ENCODE measurements around the gene TBC1D25. TPM values are rescaled to one million over a fixed set of nuclear protein-coding genes. Genes with fewer than 3 reads are reported as not detected.

TBC1D25 gene
- total RNA-seq, 1 donor from 2014 or later = 13.9 TPM

- H3K9me3 Mint-ChIP-seq = peaks cover under 1% of the 10 kb centered on the region
- no peak overlapping the region for H3K27ac Mint-ChIP-seq
- no peak for TF ChIP-seq CTCF (IDR thresholded peaks at IDR 0.05; ENCODE audit: unreplicated experiment)
- no peak overlapping the region for H3K4me3 Mint-ChIP-seq
- H3K4me1 Mint-ChIP-seq = peaks cover 6% of the 10 kb centered on the region
- H3K36me3 Mint-ChIP-seq = no peaks in the 10 kb centered on the region
- DNase-seq (ENCODE audit: low spot score in 2 of 2, unreplicated experiment in 2 of 2) = no peak
- H3K27me3 Mint-ChIP-seq (ENCODE audit: low read depth) = no peaks in the 10 kb centered on the region
Observed at GRCh38 chrX:48505481-48505880, 34.0 kb upstream of the TBC1D25 start.

GRCh38 chrX:48507246-48507645, 32.3 kb upstream of the TBC1D25 start:
- Mint-ChIP-seq H3K36me3 (no peaks in the 10 kb centered on the region), H3K27me3 (ENCODE audit: low read depth) (no peaks in the 10 kb centered on the region), H3K4me3 (peak overlapping the region; percentile 17), H3K4me1 (peaks cover 6% of the 10 kb centered on the region), H3K9me3 (peaks cover 8% of the 10 kb centered on the region), H3K27ac (no peak overlapping the region)
- TF ChIP-seq CTCF (IDR thresholded peaks at IDR 0.05; ENCODE audit: unreplicated experiment) = no peak
- DNase-seq (ENCODE audit: low spot score in 2 of 2, unreplicated experiment in 2 of 2) = no peak

- no peak for TF ChIP-seq CTCF (IDR thresholded peaks at IDR 0.05; ENCODE audit: unreplicated experiment)
- Mint-ChIP-seq H3K9me3 (peaks cover 12% of the 10 kb centered on the region), H3K36me3 (no peaks in the 10 kb centered on the region), H3K4me1 (peaks cover 6% of the 10 kb centered on the region), H3K4me3 (peak within 1 kb of the TSS; percentile 82), H3K27ac (peak within 1 kb of the TSS; percentile 47), H3K27me3 (ENCODE audit: low read depth) (no peaks in the 10 kb centered on the region)
- peak; percentile 55 to 75 for DNase-seq (ENCODE audit: low spot score in 2 of 2, unreplicated experiment in 2 of 2)
Observed at GRCh38 chrX:48508400-48509244, 30.9 kb upstream of the TBC1D25 start, which contains the start of gene PORCN. TSS of gene PORCN (plus strand) at chrX:48508992. CDS start at chrX:48509821, 829 bp downstream.

- DNase-seq (ENCODE audit: low spot score in 2 of 2, unreplicated experiment in 2 of 2) = no peak
- TF ChIP-seq CTCF (IDR thresholded peaks at IDR 0.05; ENCODE audit: unreplicated experiment) = no peak
- Mint-ChIP-seq H3K4me3 (peak overlapping the region; percentile 82), H3K27ac (peak overlapping the region; percentile 47), H3K36me3 (no peaks in the 10 kb centered on the region), H3K4me1 (peaks cover 6% of the 10 kb centered on the region), H3K27me3 (ENCODE audit: low read depth) (no peaks in the 10 kb centered on the region), H3K9me3 (peaks cover 13% of the 10 kb centered on the region)
Observed at GRCh38 chrX:48509245-48509590, 30.3 kb upstream of the TBC1D25 start.

- H3K9me3 Mint-ChIP-seq = peaks cover 13% of the 10 kb centered on the region
- DNase-seq (ENCODE audit: low spot score in 2 of 2, unreplicated experiment in 2 of 2) = no peak
- peak overlapping the region; percentile 47 for H3K27ac Mint-ChIP-seq
- peak overlapping the region; percentile 82 for H3K4me3 Mint-ChIP-seq
- H3K4me1 Mint-ChIP-seq = peaks cover 6% of the 10 kb centered on the region
- H3K27me3 Mint-ChIP-seq (ENCODE audit: low read depth) = no peaks in the 10 kb centered on the region
- TF ChIP-seq CTCF (IDR thresholded peaks at IDR 0.05; ENCODE audit: unreplicated experiment) = no peak
- H3K36me3 Mint-ChIP-seq = peaks cover 2% of the 10 kb centered on the region
Observed at GRCh38 chrX:48509619-48510018, 29.9 kb upstream of the TBC1D25 start.
